Nephron (organoid): ENCODE results near the gene DISP3.
"Not testable (repeated sequence)": the region's sequence is repeated elsewhere in the genome, so short reads cannot be mapped to it uniquely, and the experiment has no call there.

Experiments used
- H3K27ac Mint-ChIP-seq, 3 experiments: 2 replicates each; pipeline ENCODE4 v1.8.0; 2020; ENCODE audit warnings: mixed read lengths in 3 of 3, mild to moderate bottlenecking in 2 of 3, moderate library complexity in 1 of 3
- H3K27me3 Mint-ChIP-seq: 2 replicates; pipeline ENCODE4 v1.8.0; 2021; ENCODE audit warnings: low read depth, mild to moderate bottlenecking, moderate library complexity, mixed read lengths
- H3K36me3 Mint-ChIP-seq: 2 replicates; pipeline ENCODE4 v1.8.0; 2020; ENCODE audit warnings: low read depth, mixed read lengths
- H3K4me1 Mint-ChIP-seq: 2 replicates; pipeline ENCODE4 v1.8.0; 2020; ENCODE audit warnings: mixed read lengths
- H3K4me3 Mint-ChIP-seq, 3 experiments: 2 replicates each; pipeline ENCODE4 v1.8.0; 2020; ENCODE audit warnings: mild to moderate bottlenecking in 3 of 3, mixed read lengths in 3 of 3, moderate library complexity in 2 of 3
- H3K9me3 Mint-ChIP-seq: 2 replicates; pipeline ENCODE4 v1.8.0; 2020; ENCODE audit warnings: mixed read lengths
- TF ChIP-seq, protein P1 (sequence below), 3 experiments: fragments of 200-600 bp; sonication (generic); IDR thresholded peaks; one replicate each; pipeline ENCODE4 v1.5.0; 2021; ENCODE audit warnings: antibody characterized with exemption in 3 of 3; ENCODE audit not compliant: unreplicated experiment in 3 of 3

The DISP3 gene

DNA sequence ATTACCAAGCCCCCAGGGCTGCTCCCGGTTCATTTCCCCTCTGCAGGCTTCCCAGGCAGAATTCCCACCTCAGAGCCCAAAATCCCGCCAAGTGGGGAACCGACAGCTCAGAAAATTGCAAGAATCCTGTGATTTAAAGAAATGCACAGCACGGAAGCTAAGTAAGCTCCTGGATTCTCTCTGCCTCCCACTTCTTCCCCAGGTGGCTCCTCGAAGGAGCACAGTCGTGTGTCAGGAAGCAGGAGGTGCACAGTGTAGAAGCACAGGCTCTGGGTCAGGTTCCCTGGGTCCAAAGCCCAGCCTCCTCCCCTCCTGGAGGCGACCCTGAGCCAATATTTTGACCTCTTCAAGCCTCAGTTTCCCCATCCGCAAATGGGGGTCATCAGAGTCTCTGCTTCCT is 100.6 kb downstream of the DISP3 start:
- Mint-ChIP-seq H3K27me3 (peaks cover 40% of the 10 kb centered on the region), H3K27ac (no peak overlapping the region), H3K4me1 (no peaks in the 10 kb centered on the region), H3K4me3 (no peak overlapping the region), H3K36me3 (no peaks in the 10 kb centered on the region), H3K9me3 (no peaks in the 10 kb centered on the region)
- TF ChIP-seq, protein P1, sequence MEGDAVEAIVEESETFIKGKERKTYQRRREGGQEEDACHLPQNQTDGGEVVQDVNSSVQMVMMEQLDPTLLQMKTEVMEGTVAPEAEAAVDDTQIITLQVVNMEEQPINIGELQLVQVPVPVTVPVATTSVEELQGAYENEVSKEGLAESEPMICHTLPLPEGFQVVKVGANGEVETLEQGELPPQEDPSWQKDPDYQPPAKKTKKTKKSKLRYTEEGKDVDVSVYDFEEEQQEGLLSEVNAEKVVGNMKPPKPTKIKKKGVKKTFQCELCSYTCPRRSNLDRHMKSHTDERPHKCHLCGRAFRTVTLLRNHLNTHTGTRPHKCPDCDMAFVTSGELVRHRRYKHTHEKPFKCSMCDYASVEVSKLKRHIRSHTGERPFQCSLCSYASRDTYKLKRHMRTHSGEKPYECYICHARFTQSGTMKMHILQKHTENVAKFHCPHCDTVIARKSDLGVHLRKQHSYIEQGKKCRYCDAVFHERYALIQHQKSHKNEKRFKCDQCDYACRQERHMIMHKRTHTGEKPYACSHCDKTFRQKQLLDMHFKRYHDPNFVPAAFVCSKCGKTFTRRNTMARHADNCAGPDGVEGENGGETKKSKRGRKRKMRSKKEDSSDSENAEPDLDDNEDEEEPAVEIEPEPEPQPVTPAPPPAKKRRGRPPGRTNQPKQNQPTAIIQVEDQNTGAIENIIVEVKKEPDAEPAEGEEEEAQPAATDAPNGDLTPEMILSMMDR (IDR thresholded peaks at IDR 0.05; ENCODE audit: unreplicated experiment in 3 of 3) = no peak

GRCh38 chr1:11580049-11580448 is 101.1 kb downstream of the DISP3 start:
- H3K27ac Mint-ChIP-seq, H3K4me1 Mint-ChIP-seq, H3K36me3 Mint-ChIP-seq, H3K4me3 Mint-ChIP-seq, H3K9me3 Mint-ChIP-seq: not testable (repeated sequence)
- peaks cover 44% of the 10 kb centered on the region for H3K27me3 Mint-ChIP-seq

DNA sequence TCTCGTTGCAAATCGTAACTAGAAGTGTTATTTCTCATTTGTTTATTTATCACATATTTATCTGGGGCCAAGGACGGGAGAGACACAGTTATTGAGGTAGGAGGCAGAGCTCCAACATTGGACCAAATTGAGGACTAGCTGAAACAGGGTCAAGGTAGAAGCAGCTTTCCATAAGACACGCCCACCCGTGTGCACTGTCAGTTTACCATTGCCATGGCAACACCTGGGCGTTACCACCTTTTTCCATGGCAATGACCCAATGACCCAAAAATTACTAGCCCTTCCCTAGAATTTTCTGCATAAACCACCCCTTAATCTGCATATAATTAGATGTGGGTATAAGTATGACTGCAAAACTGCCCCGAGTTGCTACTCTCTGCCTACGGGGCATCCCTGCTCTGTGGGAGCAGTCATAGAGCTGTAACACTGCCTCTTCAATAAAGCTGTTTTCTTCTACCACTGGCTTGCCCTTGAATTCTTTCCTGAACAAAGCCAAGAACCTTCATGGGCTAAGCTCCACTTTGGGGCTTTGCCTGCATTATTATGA is 102.6 kb downstream of the DISP3 start:
- Mint-ChIP-seq H3K4me3 (no peak overlapping the region), H3K27ac (no peak overlapping the region), H3K9me3 (no peaks in the 10 kb centered on the region), H3K4me1 (no peaks in the 10 kb centered on the region), H3K36me3 (no peaks in the 10 kb centered on the region), H3K27me3 (peaks cover 52% of the 10 kb centered on the region)
- TF ChIP-seq, protein P1 (IDR thresholded peaks at IDR 0.05; ENCODE audit: unreplicated experiment in 3 of 3) = no peak

- H3K9me3 Mint-ChIP-seq = no peaks in the 10 kb centered on the region
- no peaks in the 10 kb centered on the region for H3K36me3 Mint-ChIP-seq
- no peak overlapping the region for H3K27ac Mint-ChIP-seq
- peaks cover 35% of the 10 kb centered on the region for H3K27me3 Mint-ChIP-seq
- H3K4me3 Mint-ChIP-seq = no peak overlapping the region
- H3K4me1 Mint-ChIP-seq = no peaks in the 10 kb centered on the region
- TF ChIP-seq, protein P1 (IDR thresholded peaks at IDR 0.05; ENCODE audit: unreplicated experiment in 3 of 3) = no peak
These were observed 106.4 kb downstream of the DISP3 start for GRCh38 chr1:11585389-11585788.
